ENCODE data around the gene TBP. TPM values are rescaled to one million over a fixed set of nuclear protein-coding genes. Genes with fewer than 3 reads are reported as not detected.

The TBP gene
- total and polyA plus RNA-seq, 2 of the 13 experiments (the other 11 are each of a cell fraction or from before 2014, with no cell fraction given): 21.7 to 28.1 TPM

DNA sequence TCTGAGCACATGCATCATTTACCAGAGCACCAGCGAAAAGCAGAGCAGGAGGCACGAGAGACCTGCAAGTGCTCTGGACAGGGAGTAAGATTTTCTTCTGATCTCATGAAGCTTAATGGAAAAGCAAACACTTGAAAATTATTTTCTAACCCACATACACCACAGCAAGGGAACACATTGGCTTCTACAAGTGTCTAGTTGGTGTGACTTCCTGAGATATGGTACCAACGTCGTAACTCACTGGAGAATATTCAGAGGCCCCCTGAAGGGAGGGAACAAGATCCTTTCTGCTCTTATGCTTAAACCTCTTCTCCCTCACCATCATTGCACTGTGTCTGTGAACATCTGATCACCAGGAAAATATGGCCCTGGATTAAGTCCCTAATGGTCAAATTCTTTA, 49.7 kb upstream of the TBP start:
- Histone ChIP-seq H3K36me3 (replicated peaks in 1 of 2; ENCODE audit: control insufficient read depth in 1 of 2, insufficient read depth in 2 of 2, low read length in 2 of 2) (no peaks in the 10 kb centered on the region), H3K27me3 (ENCODE audit: control insufficient read depth in 1 of 2, insufficient read depth in 2 of 2, low read length in 2 of 2) (peaks cover 2 to 8% of the 10 kb centered on the region in 2 experiments; a peak in 1 of 5 replicates), H3K4me1 (ENCODE audit: insufficient read depth, low read length) (no peaks in the 10 kb centered on the region), H3K9me3 (ENCODE audit: low read length) (no peaks in the 10 kb centered on the region), H3K27ac (ENCODE audit: extremely low read length, insufficient read depth, low read length) (no peak overlapping the region), H4K20me1 (ENCODE audit: insufficient read depth, low read length) (no peaks in the 10 kb centered on the region), H3K4me3 (replicated peaks in 1 of 3; ENCODE audit: insufficient read depth in 1 of 3, low read depth in 2 of 3, low read length in 3 of 3) (no peak overlapping the region), H3K79me2 (ENCODE audit: insufficient read depth, low read length) (no peaks in the 10 kb centered on the region), H2AFZ (ENCODE audit: low read length) (no peak overlapping the region), H3K4me2 (ENCODE audit: low read depth, low read length) (no peak overlapping the region), H3K9ac (ENCODE audit: insufficient read depth, low read depth, low read length) (no peak overlapping the region)
- no TSS peak for BruUV-seq (replicated peaks)
- no peak for FAIRE-seq
- ATAC-seq: no peak
- in situ Hi-C loops (cut with HindIII; ENCODE audit: extremely low pct_ligation_motif_present, low pct_unique_long_range_greater_than_20kb): no loop called here
- CTCF ChIA-PET (ENCODE audit: low intra/inter-chr PET ratio, low total read pairs): no interaction called here
- DNase-seq (ENCODE audit: low spot score): no peak
- intact Hi-C loops (cut with micrococcal nuclease; ENCODE audit: unreplicated experiment): no loop called here
- TF ChIP-seq ZNF562 (CRISPR knock-in tag; IDR thresholded peaks at IDR 0.05; ENCODE audit: borderline replicate concordance): no peak
- POLR2A ChIA-PET: no interaction called here
- WGBS (ENCODE audit: low lambda C conversion rate): 5% methylated on average over 4 of the region's 4 CpGs

DNA sequence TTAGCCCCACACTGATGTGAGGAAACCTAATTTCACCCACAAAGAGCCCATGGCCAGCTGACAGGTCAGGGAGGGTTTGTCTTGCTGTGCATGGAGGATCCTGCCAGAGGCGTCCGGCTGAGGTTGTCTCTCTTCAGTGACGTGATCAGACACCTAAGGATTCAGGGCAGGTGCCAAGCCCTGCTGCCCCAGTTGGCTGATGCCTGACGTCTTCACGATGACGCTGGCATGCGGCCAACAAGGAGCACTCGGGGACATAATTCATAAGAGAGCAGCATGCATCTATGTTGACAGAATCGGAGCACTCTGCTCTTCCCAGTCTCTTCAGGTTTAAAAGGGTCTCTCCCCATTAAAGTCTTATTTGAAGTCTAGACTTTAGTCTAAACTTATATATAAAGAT, 48.9 kb upstream of the TBP start:
- in situ Hi-C loops (cut with HindIII; ENCODE audit: extremely low pct_ligation_motif_present, low pct_unique_long_range_greater_than_20kb) (no loop called here), intact Hi-C loops (cut with micrococcal nuclease; ENCODE audit: unreplicated experiment) (no loop called here)
- no peak for DNase-seq (ENCODE audit: low spot score)
- no peak overlapping the region for H2AFZ ChIP-seq (ENCODE audit: low read length)
- no peaks in the 10 kb centered on the region for H3K9me3 ChIP-seq (ENCODE audit: low read length)
- no peak for FAIRE-seq
- H3K79me2 ChIP-seq (ENCODE audit: insufficient read depth, low read length): no peaks in the 10 kb centered on the region
- H3K4me1 ChIP-seq (ENCODE audit: insufficient read depth, low read length): no peaks in the 10 kb centered on the region
- H3K27me3 ChIP-seq (ENCODE audit: control insufficient read depth in 1 of 2, insufficient read depth in 2 of 2, low read length in 2 of 2): 0 out of 5 replicates have a peak, but pooled peaks cover 0 to 3% of the 10 kb centered on the region in 2 experiments
- no peak for ATAC-seq
- TF ChIP-seq NR2C2 (CRISPR knock-in tag; IDR thresholded peaks at IDR 0.05; ENCODE audit: borderline replicate concordance) (no peak), CREB1 (IDR thresholded peaks at IDR 0.05) (0 out of 2 replicates have a peak, but pooled peaks have one; percentile 39), CREB1 (CRISPR knock-in tag; IDR thresholded peaks at IDR 0.05) (no peak), SRSF9 (IDR thresholded peaks at IDR 0.05; ENCODE audit: borderline replicate concordance, insufficient read depth, low read depth, low read length, poor library complexity, severe bottlenecking) (no peak)
- TF ChIP-seq, protein P1, sequence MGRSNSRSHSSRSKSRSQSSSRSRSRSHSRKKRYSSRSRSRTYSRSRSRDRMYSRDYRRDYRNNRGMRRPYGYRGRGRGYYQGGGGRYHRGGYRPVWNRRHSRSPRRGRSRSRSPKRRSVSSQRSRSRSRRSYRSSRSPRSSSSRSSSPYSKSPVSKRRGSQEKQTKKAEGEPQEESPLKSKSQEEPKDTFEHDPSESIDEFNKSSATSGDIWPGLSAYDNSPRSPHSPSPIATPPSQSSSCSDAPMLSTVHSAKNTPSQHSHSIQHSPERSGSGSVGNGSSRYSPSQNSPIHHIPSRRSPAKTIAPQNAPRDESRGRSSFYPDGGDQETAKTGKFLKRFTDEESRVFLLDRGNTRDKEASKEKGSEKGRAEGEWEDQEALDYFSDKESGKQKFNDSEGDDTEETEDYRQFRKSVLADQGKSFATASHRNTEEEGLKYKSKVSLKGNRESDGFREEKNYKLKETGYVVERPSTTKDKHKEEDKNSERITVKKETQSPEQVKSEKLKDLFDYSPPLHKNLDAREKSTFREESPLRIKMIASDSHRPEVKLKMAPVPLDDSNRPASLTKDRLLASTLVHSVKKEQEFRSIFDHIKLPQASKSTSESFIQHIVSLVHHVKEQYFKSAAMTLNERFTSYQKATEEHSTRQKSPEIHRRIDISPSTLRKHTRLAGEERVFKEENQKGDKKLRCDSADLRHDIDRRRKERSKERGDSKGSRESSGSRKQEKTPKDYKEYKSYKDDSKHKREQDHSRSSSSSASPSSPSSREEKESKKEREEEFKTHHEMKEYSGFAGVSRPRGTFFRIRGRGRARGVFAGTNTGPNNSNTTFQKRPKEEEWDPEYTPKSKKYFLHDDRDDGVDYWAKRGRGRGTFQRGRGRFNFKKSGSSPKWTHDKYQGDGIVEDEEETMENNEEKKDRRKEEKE (IDR thresholded peaks at IDR 0.05): no peak
- no peak overlapping the region for H3K27ac ChIP-seq (ENCODE audit: extremely low read length, insufficient read depth, low read length)
- no peaks in the 10 kb centered on the region for H3K36me3 ChIP-seq (replicated peaks in 1 of 2; ENCODE audit: control insufficient read depth in 1 of 2, insufficient read depth in 2 of 2, low read length in 2 of 2)
- BruUV-seq (replicated peaks): no TSS peak
- ChIA-PET CTCF (ENCODE audit: low intra/inter-chr PET ratio, low total read pairs) (no interaction called here), POLR2A (no interaction called here)
- no peak overlapping the region for H3K4me2 ChIP-seq (ENCODE audit: low read depth, low read length)
- WGBS (ENCODE audit: low lambda C conversion rate): 21% methylated on average over 5 of the region's 9 CpGs
- no peak overlapping the region for H3K9ac ChIP-seq (ENCODE audit: insufficient read depth, low read depth, low read length)
- no peaks in the 10 kb centered on the region for H4K20me1 ChIP-seq (ENCODE audit: insufficient read depth, low read length)
- no peak overlapping the region for H3K4me3 ChIP-seq (replicated peaks in 1 of 3; ENCODE audit: insufficient read depth in 1 of 3, low read depth in 2 of 3, low read length in 3 of 3)

Data from HepG2 (cell line).